HG03354 (cell line): ENCODE measurements around the gene SPTLC3.

Experiments used
- ATAC-seq: cut with Tn5 transposase; IDR thresholded peaks from one replicate; pipeline ENCODE4 v1.9.1; 2021; ENCODE audit warnings: mild to moderate bottlenecking; ENCODE audit not compliant: unreplicated experiment, poor library complexity, severe bottlenecking

Gene SPTLC3

GRCh38 chr20:13028001-13028400 is 19.2 kb downstream of the SPTLC3 start:
- no peak for ATAC-seq

GRCh38 chr20:13028673-13029072 is 19.9 kb downstream of the SPTLC3 start:
- ATAC-seq = no peak

DNA sequence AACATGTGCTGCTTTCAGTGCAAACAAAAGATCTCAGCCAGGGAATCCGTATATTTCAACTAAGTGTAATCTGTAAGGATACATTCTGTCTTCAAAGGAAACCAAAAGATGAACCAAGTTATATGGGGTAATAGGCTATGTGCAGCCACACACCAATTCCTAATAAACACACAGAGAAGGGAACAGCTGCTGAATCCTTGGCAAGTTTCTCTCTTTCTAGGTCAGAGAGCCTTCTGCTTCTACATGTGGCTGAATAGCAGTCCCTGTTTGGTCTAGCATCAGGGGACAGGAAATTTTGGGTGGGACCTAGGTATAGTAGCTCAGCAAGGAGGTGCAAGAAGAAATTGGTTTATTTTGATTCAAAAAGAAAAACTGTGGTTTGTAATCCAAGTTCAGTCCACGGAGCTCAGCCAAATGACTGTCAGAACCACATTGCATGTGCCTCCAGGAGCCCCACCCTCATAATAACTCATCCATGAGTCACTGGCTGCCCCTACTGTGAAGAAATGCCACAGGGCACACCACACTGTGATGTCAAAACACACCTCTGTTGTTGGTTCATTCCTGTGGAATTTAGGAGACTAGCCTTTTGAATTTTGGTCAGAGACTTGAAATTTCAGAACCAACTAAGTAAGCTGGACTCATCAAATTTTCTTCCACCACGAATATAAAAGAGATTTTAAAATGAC is 21.1 kb downstream of the SPTLC3 start:
- ATAC-seq = no peak

- ATAC-seq = no peak
Measured at GRCh38 chr20:13031751-13032150, 23.0 kb downstream of the SPTLC3 start.

DNA sequence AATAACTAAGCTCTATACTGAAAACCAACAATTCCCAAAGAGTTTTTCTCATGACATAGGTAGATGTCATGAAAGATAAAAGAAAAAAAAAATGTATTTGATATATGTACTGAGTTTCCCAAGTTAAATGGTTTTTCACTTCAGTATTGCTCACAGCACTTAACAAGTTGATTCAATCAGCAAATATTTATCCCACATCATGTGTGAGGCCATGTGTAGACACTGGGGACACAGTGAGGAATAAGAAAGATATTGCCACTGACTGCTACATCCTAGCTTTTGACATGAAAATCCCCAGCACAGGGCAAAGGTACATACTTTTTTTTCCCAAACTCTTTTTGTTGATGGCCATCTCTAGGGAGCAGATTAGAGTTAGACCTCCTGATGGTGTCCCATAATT is 25.3 kb downstream of the SPTLC3 start:
- no peak for ATAC-seq

DNA sequence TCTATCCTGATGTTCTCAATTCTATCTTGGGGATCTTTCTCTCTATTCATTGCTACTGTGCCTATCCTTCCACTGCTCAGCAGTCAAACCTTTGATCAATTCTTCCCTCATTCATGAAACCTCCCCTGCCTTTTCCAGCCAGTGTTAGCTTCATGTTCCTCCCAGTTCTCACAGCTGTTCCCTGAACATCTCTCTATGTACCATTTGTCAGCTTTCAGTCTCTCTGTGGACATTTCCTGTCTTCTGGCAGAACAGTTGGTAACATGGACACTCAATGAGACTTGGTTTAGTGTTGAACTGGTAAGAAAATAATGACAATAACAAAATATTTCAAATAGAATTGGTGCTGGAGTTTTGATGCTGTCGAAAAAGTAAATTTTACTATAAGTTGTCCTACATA is 26.2 kb downstream of the SPTLC3 start:
- ATAC-seq = no peak

DNA sequence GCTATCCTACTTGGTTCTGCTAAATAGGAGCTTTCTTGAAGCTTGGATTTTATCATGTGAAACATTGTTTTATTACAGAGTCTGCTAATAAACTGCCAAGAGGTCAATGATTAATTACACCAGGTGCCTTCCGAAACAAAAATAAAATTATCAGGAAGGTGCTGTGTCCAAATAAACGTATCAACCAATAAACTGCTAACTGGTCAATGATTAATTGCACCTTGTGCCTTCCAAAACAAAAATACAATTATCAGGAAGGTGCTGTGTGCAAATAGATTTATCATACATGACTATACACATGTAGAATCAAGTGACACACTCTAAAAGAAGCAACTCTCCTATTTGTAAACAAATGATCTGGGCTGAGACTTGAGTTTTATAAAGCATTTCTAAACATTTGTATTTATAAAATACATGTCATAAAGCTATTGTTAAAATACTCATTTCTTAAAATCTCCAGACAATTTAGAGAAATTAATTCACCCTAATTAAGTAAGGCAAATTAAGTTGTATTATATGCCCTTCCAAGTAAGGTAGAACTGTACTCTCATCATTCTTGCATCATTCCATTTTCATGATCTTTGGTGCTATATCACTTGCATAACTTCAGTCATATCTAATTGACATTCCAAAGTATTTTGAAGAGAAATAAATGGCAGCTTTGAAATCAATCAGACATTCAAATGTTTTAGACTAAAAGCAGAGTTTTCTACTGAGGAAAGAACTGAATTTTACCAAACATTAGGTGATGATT is 26.8 kb downstream of the SPTLC3 start:
- ATAC-seq = no peak

GRCh38 chr20:13037727-13038126 is 29.0 kb downstream of the SPTLC3 start:
- ATAC-seq = no peak

DNA sequence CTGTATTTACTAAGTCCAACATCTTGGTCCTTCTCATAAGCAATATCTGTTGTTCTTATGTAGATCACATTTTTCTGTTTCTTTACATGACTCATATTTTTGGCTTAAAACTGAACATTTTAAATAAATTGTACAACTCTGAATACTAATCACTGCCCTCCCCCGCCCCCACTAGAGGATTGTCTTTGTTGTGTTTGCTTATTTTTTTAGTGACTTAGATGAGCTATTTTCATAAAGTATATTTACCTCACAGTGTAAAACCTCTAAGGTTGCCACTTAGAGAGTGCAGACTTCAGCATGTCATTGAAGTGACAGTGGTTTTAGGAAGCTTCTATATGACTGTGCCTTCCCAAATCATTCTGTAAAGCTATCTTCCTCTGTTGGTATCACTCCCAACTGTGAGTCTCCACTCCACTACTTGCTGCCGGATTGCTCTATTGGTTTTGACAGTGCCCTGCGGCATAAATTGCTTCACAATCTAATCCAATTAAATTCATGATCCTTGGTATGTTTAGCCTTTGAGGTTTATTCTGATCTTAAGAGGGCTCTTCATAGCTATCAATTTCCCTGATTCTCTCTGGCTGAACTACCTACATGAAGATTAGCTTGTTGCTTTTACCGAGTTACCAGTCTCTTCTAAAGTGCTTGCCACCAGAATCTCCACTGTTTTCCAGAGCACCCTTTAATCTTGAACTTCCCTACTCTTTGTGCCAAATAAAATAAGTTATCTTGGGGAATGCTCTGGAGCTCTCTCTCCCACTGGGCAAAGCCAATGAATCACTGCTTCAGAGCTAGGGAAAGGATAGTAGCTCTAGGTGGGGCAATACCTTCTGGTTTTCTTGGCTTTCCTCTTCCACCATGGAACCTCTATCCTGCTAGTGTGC is 33.0 kb downstream of the SPTLC3 start:
- no peak for ATAC-seq

- ATAC-seq = no peak
Measured at GRCh38 chr20:13042458-13042794, 33.7 kb downstream of the SPTLC3 start.

DNA sequence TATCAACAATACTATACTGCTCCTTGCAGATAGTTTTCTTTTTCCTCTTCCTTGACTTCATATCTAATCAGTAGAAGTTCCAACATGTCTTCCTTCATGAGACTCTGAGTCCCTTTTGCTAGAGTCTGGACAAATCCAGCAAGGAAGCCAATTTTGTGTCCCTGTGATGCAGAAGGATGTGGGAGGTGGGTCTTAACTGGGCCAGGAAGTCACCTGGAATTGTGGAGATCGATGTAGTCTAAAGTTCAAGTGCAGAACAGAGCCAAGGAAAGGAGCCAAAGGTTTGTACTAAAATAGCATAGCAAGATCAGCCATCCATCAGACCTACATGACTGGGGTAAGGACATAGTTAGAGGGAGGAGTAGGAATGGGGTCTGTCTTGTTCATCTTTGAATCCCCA is 37.6 kb downstream of the SPTLC3 start:
- no peak for ATAC-seq

GRCh38 chr20:13054011-13054410 is 45.2 kb downstream of the SPTLC3 start:
- ATAC-seq = no peak

DNA sequence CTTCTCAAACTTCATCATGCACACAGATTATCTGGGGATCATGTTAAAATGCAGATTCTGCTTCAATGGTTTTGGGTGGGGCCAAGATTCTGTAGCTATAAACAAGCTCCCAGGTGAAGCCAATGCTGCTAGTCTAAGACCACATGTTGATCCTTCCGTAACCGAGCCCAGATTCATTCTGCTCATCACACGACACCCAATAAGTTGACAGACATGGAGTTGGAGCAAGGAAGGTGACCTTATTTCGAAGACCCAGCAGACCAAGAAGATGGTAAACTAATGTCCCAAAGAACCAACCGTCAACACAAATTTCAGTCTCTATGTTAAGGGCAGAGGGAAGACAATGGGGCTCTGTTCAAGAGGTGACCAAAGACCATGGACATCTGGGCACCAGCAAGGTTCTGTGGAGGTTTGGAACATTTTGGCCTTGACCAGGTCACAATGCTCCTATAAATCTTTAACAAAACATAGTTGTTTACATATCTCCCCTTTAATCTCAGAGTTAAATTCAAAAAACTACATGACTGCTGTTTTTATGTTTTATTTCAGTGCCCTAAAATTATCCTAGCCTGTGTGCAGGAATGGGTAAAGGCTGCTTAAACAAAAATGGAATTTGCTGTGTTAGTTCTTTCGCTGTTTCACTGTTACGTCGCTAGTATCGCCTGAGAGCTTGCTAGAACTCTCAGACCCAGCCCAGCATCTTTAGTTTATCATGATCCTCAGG is 50.1 kb downstream of the SPTLC3 start:
- no peak for ATAC-seq

DNA sequence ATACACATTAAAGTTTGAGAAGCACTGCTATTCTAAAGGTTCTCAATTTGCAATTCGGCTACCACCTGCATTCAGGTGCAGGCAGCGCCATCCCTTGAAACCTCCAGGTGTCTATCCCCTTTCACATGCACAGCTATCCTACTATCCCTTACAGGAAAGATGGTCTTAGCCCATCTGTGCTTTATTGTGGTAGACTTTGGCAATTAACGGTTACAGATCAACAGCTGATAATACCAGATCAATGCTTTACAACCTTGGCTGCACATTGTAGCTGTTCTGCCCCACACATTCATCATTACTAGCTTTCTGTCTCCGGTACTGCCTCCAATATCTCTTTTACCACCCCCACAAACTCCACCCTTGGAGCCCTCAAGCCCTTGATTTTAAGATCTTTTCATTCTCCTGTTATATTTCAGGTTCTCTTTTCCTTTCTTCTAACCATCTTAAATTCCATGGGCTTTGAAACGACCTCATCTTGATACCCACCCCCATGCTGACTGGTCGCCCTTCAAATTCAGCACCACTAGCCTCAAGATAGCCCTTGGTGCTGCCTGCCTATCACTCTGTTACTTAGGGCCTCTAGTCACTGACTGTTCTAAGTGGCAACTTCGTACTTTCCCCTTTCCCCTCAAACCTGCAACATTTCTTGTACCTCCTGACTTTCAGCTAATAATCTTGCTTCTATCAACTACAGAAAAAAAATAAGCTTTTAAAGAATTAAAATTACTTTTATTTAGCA is 50.8 kb downstream of the SPTLC3 start:
- ATAC-seq = no peak

GRCh38 chr20:13060327-13060726 is 51.6 kb downstream of the SPTLC3 start:
- no peak for ATAC-seq

DNA sequence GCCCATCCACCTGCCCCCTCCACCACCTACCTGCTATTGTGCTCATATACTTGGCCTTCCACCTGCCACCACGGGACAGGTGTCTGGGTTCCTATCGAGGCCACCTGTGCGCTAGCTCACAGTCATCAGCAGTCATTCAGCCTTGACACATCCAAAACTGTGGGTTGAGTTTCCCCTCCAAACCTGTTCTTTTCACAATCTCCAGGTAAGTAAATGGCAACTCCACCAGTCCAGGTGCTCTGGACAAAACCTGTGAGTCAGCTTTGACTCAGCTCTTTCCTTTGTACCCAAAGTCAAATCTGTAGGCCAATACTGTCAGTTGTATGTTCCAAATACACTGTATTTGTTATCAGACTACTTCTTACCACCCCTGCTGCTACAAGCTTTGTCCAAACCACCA is 52.6 kb downstream of the SPTLC3 start:
- no peak for ATAC-seq

DNA sequence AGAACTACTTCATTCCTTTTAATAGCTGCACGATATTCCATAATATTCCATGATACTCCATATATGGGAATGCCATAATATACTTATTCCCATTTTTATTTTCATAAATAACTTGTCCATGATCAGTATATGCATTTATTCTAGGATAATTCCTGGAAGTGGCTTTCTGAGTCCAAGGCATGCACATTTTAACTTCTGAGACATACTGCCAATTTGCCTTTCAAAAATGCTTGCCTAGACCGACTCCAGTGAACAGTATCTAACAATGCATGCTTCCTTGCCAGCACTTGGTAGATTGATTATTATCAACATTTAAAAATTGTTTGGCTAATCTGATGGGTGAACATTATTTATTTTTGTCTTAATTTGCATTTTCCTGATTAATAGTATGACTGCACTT is 54.0 kb downstream of the SPTLC3 start:
- no peak for ATAC-seq

- no peak for ATAC-seq
Measured at GRCh38 chr20:13068336-13068735, 59.6 kb downstream of the SPTLC3 start.

DNA sequence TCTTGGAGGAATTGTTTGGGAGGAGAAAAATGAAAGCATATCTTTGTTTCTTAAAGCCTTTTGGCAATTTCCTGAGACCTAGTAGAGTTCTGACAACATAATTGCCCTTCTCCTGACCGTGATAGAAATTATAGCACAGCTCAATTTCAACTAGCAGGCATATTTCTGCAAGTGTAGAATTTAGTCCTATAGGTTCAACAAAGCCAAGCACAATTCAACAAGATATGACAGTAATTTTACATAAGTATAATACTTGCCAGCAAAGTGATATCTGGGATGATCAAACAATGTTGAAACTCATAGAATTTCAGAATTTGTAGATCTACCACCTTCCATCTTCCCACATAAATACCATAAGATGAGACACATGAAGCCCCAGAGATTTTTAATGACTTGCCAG is 73.1 kb downstream of the SPTLC3 start:
- ATAC-seq = no peak
